Dendritic cell treated with granulocyte-macrophage colony-stimulating factor and Interleukin-4, amounts not matched to agents 40 ng/mL and 50 ng/mL, for 4 days (primary cell): ENCODE results near the gene FASTKD1.
"Not testable (repeated sequence)": the region's sequence is repeated elsewhere in the genome, so short reads cannot be mapped to it uniquely, and the experiment has no call there.

Source experiments
- H3K27ac Mint-ChIP-seq: one replicate; pipeline ENCODE4 v1.8.0; 2022; ENCODE audit warnings: mild to moderate bottlenecking, mixed read lengths
- H3K27me3 Mint-ChIP-seq: one replicate; pipeline ENCODE4 v1.8.0; 2022; ENCODE audit warnings: mild to moderate bottlenecking, mixed read lengths
- H3K36me3 Mint-ChIP-seq: one replicate; pipeline ENCODE4 v1.8.0; 2022; ENCODE audit warnings: low read depth, mixed read lengths
- H3K4me1 Mint-ChIP-seq: one replicate; pipeline ENCODE4 v1.8.0; 2022; ENCODE audit warnings: low read depth, mixed read lengths
- H3K4me3 Mint-ChIP-seq: one replicate; pipeline ENCODE4 v1.8.0; 2022; ENCODE audit warnings: mild to moderate bottlenecking, moderate library complexity, mixed read lengths
- H3K9me3 Mint-ChIP-seq: one replicate; pipeline ENCODE4 v1.8.0; 2022; ENCODE audit warnings: mixed read lengths
- intact Hi-C: fragments of 100-400 bp; cut with micrococcal nuclease; formaldehyde crosslinking; loops from one replicate; pipeline ENCODE4 v1.15.0; 2022

The FASTKD1 gene

DNA sequence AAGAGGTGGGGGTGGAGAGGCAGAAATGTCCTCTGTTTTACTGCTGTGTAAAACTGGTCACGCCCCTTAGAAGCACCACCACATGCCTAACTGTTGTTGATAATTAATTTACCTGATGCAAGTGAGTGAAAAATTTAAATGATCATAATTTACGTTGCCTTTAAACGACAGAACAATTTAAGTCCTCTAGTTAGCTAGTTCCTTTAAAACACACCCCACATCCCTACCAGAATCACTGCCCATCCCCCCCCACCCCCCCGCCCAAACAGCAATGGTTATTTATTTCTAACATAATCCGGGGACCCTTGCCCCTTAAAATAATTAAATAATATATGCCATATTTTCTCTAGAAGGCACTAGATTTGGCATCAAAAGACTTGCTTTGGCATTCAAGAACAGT, 9.9 kb upstream of the FASTKD1 start:
- H3K27me3 Mint-ChIP-seq = peaks cover 7% of the 10 kb centered on the region
- intact Hi-C loops = loop anchor here (10.0 kb wide), 1 partner anchor 211 kb away; the partner anchor contains the start of gene SSB
- peaks cover 23% of the 10 kb centered on the region for H3K36me3 Mint-ChIP-seq
- H3K4me3 Mint-ChIP-seq = no peak overlapping the region
- peaks cover 11% of the 10 kb centered on the region for H3K4me1 Mint-ChIP-seq
- peak overlapping the region; percentile 99 for H3K27ac Mint-ChIP-seq
- peaks cover 8% of the 10 kb centered on the region for H3K9me3 Mint-ChIP-seq

GRCh38 chr2:169582552-169583266, 9.0 kb upstream of the FASTKD1 start:
- H3K27ac Mint-ChIP-seq, H3K27me3 Mint-ChIP-seq, H3K4me3 Mint-ChIP-seq, H3K9me3 Mint-ChIP-seq: not testable (repeated sequence)
- Mint-ChIP-seq H3K36me3 (peaks cover 23% of the 10 kb centered on the region), H3K4me1 (peaks cover 11% of the 10 kb centered on the region)
- intact Hi-C loops = loop anchor here (10.0 kb wide), 1 partner anchor 212 kb away; the partner anchor contains the start of gene SSB

DNA sequence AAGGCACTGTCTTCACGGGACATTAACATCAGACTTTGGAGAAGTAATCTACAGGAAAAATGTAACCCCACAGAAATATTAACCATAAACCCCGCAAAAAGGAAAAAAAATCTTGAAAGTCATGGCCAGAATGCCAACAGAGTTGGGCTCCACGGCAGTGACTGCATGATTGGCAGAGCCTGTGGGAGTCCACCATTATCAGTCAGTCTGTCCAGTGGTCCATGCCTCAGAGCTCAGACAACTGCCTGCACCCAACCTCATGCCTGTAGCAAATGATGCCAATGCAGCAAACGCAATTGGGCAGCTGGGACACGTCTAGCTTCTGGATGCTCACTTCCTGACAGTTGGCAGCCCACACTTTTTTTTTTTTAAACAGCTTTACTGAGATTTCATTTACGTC, 5.4 kb upstream of the FASTKD1 start:
- no peak overlapping the region for H3K27ac Mint-ChIP-seq
- H3K4me1 Mint-ChIP-seq = no peaks in the 10 kb centered on the region
- H3K36me3 Mint-ChIP-seq = peaks cover 1% of the 10 kb centered on the region
- peaks cover 8% of the 10 kb centered on the region for H3K9me3 Mint-ChIP-seq
- H3K4me3 Mint-ChIP-seq = no peak overlapping the region
- H3K27me3 Mint-ChIP-seq = peaks cover 11% of the 10 kb centered on the region
- intact Hi-C loops = no loop called here

DNA sequence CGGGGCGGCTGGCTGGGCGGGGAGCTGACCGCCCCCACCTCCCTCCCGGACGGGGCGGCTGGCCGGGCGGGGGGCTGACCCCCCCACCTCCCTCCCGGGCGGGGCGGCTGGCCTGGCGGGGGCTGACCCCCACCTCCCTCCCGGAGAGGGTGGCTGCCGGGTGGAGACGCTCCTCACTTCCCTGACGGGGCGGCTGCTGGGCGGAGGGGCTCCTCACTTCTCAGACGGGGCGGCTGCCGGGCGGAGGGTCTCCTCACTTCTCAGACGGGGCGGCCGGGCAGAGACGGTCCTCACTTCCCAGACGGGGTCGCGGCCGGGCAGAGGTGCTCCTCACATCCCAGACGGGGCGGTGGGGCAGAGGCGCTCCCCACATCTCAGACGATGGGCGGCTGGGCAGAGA, 1.6 kb upstream of the FASTKD1 start:
- H3K27ac Mint-ChIP-seq, intact Hi-C loops, H3K9me3 Mint-ChIP-seq, H3K4me3 Mint-ChIP-seq: not testable (repeated sequence)
- Mint-ChIP-seq H3K27me3 (peaks cover 11% of the 10 kb centered on the region), H3K36me3 (peaks cover 19% of the 10 kb centered on the region), H3K4me1 (peaks cover 13% of the 10 kb centered on the region)

GRCh38 chr2:169574539-169574938, 874 bp upstream of the FASTKD1 start:
- intact Hi-C loops, H3K4me3 Mint-ChIP-seq, H3K9me3 Mint-ChIP-seq, H3K27ac Mint-ChIP-seq: not testable (repeated sequence)
- Mint-ChIP-seq H3K27me3 (peaks cover 11% of the 10 kb centered on the region), H3K36me3 (peaks cover 26% of the 10 kb centered on the region), H3K4me1 (peaks cover 20% of the 10 kb centered on the region)

- intact Hi-C loops = loop anchor here (1.0 to 2.0 kb wide), 2 partner anchors 10 to 95 kb away; partner anchors contain the start of genes BBS5 and PPIG
- Mint-ChIP-seq H3K4me3 (peak overlapping the region; percentile 92), H3K36me3 (peaks cover 31% of the 10 kb centered on the region), H3K27ac (peak overlapping the region; percentile 90), H3K27me3 (peaks cover 8% of the 10 kb centered on the region), H3K9me3 (no peaks in the 10 kb centered on the region), H3K4me1 (peaks cover 20% of the 10 kb centered on the region)
Measured at GRCh38 chr2:169573974-169574299, 272 bp upstream of the FASTKD1 start.

DNA sequence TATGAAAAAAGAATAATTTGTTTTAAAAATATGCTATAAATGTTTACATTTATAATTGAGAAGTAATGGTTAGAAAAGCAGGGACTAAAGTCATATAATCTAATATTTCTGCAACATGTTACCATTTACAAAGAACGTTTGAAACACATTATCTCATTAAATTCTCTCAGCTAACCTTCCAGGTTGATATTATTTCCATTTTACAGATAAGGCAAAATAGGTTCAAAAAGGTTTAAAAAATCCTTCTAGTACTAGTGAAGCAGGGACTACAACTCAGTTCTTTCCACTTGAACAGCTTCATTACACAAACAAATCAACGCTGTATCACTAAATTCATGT, 875 bp downstream of the FASTKD1 start:
- Mint-ChIP-seq H3K27ac (peak overlapping the region; percentile 90), H3K36me3 (peaks cover 43% of the 10 kb centered on the region), H3K4me3 (peak overlapping the region; percentile 92), H3K27me3 (peaks cover 4% of the 10 kb centered on the region), H3K4me1 (peaks cover 20% of the 10 kb centered on the region), H3K9me3 (no peaks in the 10 kb centered on the region)
- intact Hi-C loops = loop anchor here (1.0 to 2.0 kb wide), 2 partner anchors 12 to 94 kb away; partner anchors contain the start of genes BBS5 and PPIG

GRCh38 chr2:169572189-169572588, 1.5 kb downstream of the FASTKD1 start:
- no peak overlapping the region for H3K27ac Mint-ChIP-seq
- peaks cover 20% of the 10 kb centered on the region for H3K4me1 Mint-ChIP-seq
- H3K9me3 Mint-ChIP-seq = no peaks in the 10 kb centered on the region
- intact Hi-C loops = loop anchor here (2.0 kb wide), 1 partner anchor 93 kb away; the partner anchor contains the start of gene BBS5
- peaks cover 48% of the 10 kb centered on the region for H3K36me3 Mint-ChIP-seq
- H3K27me3 Mint-ChIP-seq = peaks cover 2% of the 10 kb centered on the region
- no peak overlapping the region for H3K4me3 Mint-ChIP-seq

- Mint-ChIP-seq H3K4me3 (no peak overlapping the region), H3K36me3 (peaks cover 48% of the 10 kb centered on the region), H3K27ac (no peak overlapping the region), H3K9me3 (no peaks in the 10 kb centered on the region), H3K4me1 (peaks cover 20% of the 10 kb centered on the region), H3K27me3 (peaks cover 2% of the 10 kb centered on the region)
- intact Hi-C loops = no loop called here
Measured at GRCh38 chr2:169571571-169571970, 2.1 kb downstream of the FASTKD1 start.

DNA sequence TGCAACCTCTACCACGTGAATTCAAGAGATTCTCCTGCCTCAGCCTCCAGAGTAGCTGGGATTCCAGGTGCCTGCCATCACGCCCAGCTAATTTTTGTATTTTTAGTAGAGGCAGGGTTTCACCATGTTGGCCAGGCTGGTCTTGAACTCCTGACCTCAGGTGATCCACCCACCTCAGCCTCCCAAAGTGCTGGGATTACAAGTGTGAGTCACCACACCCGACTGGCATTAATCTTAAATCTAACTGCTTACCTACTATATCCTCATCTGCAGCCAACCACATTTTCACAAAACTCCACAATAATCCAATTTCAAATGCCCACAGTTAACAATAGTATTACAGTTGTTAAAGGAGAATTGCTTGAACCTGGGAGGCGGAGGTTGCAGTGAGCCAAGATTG, 2.9 kb downstream of the FASTKD1 start:
- intact Hi-C loops = not testable (repeated sequence)

GRCh38 chr2:169569948-169570347, 3.7 kb downstream of the FASTKD1 start:
- H3K4me3 Mint-ChIP-seq = no peak overlapping the region
- no peaks in the 10 kb centered on the region for H3K9me3 Mint-ChIP-seq
- H3K27me3 Mint-ChIP-seq = no peaks in the 10 kb centered on the region
- H3K4me1 Mint-ChIP-seq = peaks cover 20% of the 10 kb centered on the region
- no peak overlapping the region for H3K27ac Mint-ChIP-seq
- peaks cover 60% of the 10 kb centered on the region for H3K36me3 Mint-ChIP-seq
- intact Hi-C loops = no loop called here

More for the DNA sequence above, 2.9 kb downstream of the FASTKD1 start:
- not testable (repeated sequence) for H3K27me3 Mint-ChIP-seq, H3K27ac Mint-ChIP-seq, H3K4me3 Mint-ChIP-seq, H3K9me3 Mint-ChIP-seq
- H3K36me3 Mint-ChIP-seq = peaks cover 53% of the 10 kb centered on the region
- peaks cover 20% of the 10 kb centered on the region for H3K4me1 Mint-ChIP-seq

- no peak overlapping the region for H3K27ac Mint-ChIP-seq
- intact Hi-C loops = no loop called here
- H3K4me3 Mint-ChIP-seq = no peak overlapping the region
- H3K4me1 Mint-ChIP-seq = peaks cover 10% of the 10 kb centered on the region
- no peaks in the 10 kb centered on the region for H3K27me3 Mint-ChIP-seq
- H3K9me3 Mint-ChIP-seq = no peaks in the 10 kb centered on the region
- peaks cover 70% of the 10 kb centered on the region for H3K36me3 Mint-ChIP-seq
Measured at GRCh38 chr2:169565686-169566085, 8.0 kb downstream of the FASTKD1 start.

- H3K27ac Mint-ChIP-seq = no peak overlapping the region
- intact Hi-C loops = no loop called here
- no peaks in the 10 kb centered on the region for H3K4me1 Mint-ChIP-seq
- peaks cover 58% of the 10 kb centered on the region for H3K36me3 Mint-ChIP-seq
- H3K9me3 Mint-ChIP-seq = no peaks in the 10 kb centered on the region
- no peak overlapping the region for H3K4me3 Mint-ChIP-seq
- H3K27me3 Mint-ChIP-seq = no peaks in the 10 kb centered on the region
Measured at GRCh38 chr2:169562519-169562918, 11.1 kb downstream of the FASTKD1 start.

GRCh38 chr2:169562084-169562483, 11.6 kb downstream of the FASTKD1 start:
- H3K36me3 Mint-ChIP-seq = peaks cover 56% of the 10 kb centered on the region
- intact Hi-C loops, H3K4me1 Mint-ChIP-seq, H3K9me3 Mint-ChIP-seq, H3K27me3 Mint-ChIP-seq, H3K27ac Mint-ChIP-seq, H3K4me3 Mint-ChIP-seq: not testable (repeated sequence)

DNA sequence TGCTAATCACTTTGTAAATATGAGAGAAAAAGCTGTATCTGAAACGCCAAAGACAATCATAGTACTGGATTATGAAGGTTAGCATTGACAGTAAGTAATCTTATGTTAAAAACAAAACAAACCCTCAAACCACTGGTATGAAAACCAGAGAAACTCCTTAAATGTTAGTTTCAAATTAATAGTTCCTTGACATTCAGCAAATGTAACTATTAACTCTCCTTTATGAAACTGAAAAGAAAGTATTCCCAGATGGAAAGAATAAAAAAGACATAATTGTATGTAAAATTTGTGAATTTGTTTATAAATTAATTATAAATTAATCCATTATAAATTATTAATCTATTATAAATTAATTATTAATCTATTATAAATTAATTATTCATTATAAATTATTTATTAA, 12.3 kb downstream of the FASTKD1 start:
- Mint-ChIP-seq H3K36me3 (peaks cover 64% of the 10 kb centered on the region), H3K27me3 (no peaks in the 10 kb centered on the region), H3K9me3 (no peaks in the 10 kb centered on the region), H3K4me1 (no peaks in the 10 kb centered on the region), H3K27ac (no peak overlapping the region), H3K4me3 (no peak overlapping the region)
- intact Hi-C loops = no loop called here
